OCI-LY7 (cell line): Measurements from ENCODE around the gene KIFBP. TPM values are rescaled to one million over a fixed set of nuclear protein-coding genes. Genes with fewer than 3 reads are reported as not detected.

ENCODE experiments used
- BruUV-seq: library from RNA; stranded (reverse); fragments of 400-500 nt; replicated peaks from 2 replicates; lab custom pipeline; 2021; lab: Mats Ljungman, UMichigan
- CTCF ChIA-PET: fragments of 300-600 bp; sonication (Branson Sonifier 250); formaldehyde crosslinking; loops from one replicate; lab custom pipeline; 2022; ENCODE audit warnings: antibody characterized with exemption; ENCODE audit not compliant: unreplicated experiment; lab: Charles Lee
- POLR2A ChIA-PET: fragments of 300-600 bp; sonication (Branson Sonifier 250); formaldehyde crosslinking; loops from one replicate; lab custom pipeline; 2022; ENCODE audit warnings: antibody characterized with exemption; lab: Charles Lee
- DNase-seq: peaks from one replicate; pipeline ENCODE4 v3.0.0-alpha.2; 2015; ENCODE audit warnings: low spot score
- H2AFZ ChIP-seq: fragments of 200-600 bp; sonication (generic), shearing (Covaris generic); 2 replicates; pipeline ENCODE4 v1.6.1; 2014; ENCODE audit warnings: mild to moderate bottlenecking, antibody characterized with exemption, low read length, moderate library complexity
- H3K27ac ChIP-seq: fragments of 200-600 bp; sonication (generic); 2 replicates; pipeline ENCODE4 v1.5.1; 2014; ENCODE audit warnings: mixed run types, low read depth, mild to moderate bottlenecking, moderate library complexity, low read length, inconsistent platforms; ENCODE audit not compliant: poor library complexity, severe bottlenecking
- H3K36me3 ChIP-seq: fragments of 200-600 bp; sonication (generic); 2 replicates; pipeline ENCODE4 v1.6.1; 2014; ENCODE audit warnings: mild to moderate bottlenecking, antibody characterized with exemption, low read length, moderate library complexity, mixed read lengths; ENCODE audit not compliant: insufficient read depth
- H3K4me1 ChIP-seq: fragments of 200-600 bp; sonication (generic); 2 replicates; pipeline ENCODE4 v1.5.1; 2014; ENCODE audit warnings: mild to moderate bottlenecking, low read length; ENCODE audit not compliant: insufficient read depth, poor library complexity, severe bottlenecking
- H3K4me2 ChIP-seq: fragments of 200-600 bp; sonication (generic); 2 replicates; pipeline ENCODE4 v1.6.1; 2014; ENCODE audit warnings: mild to moderate bottlenecking, low read length
- H3K4me3 ChIP-seq: fragments of 200-600 bp; sonication (generic); 2 replicates; pipeline ENCODE4 v1.5.1; 2014; ENCODE audit warnings: mild to moderate bottlenecking, low read depth, low read length; ENCODE audit not compliant: poor library complexity, severe bottlenecking
- H3K79me2 ChIP-seq: fragments of 200-600 bp; sonication (generic); 2 replicates; pipeline ENCODE4 v1.6.1; 2016; ENCODE audit warnings: low read depth, mild to moderate bottlenecking, low read length, moderate library complexity, mixed read lengths; ENCODE audit not compliant: insufficient read depth
- H3K9me2 ChIP-seq: fragments of 200-600 bp; sonication (generic); 2 replicates; pipeline ENCODE4 v1.6.1; 2016; ENCODE audit warnings: mild to moderate bottlenecking, low read length, mixed read lengths; ENCODE audit not compliant: insufficient read depth
- H3K9me3 ChIP-seq: fragments of 200-600 bp; sonication (generic); 2 replicates; pipeline ENCODE4 v1.6.1; 2014; ENCODE audit warnings: mild to moderate bottlenecking, mixed run types, low read length, mixed read lengths
- H4K20me1 ChIP-seq: fragments of 200-600 bp; sonication (generic); 2 replicates; pipeline ENCODE4 v1.6.1; 2014; ENCODE audit warnings: mild to moderate bottlenecking, antibody characterized with exemption, low read length, moderate library complexity, mixed read lengths; ENCODE audit not compliant: insufficient read depth
- EZH2phosphoT487 ChIP-seq: fragments of 200-600 bp; sonication (generic); IDR thresholded peaks from 2 replicates; pipeline ENCODE4 v1.6.1; 2018; ENCODE audit warnings: low read depth, borderline replicate concordance, mild to moderate bottlenecking, mixed run types, antibody characterized with exemption, low read length, moderate library complexity, mixed read lengths
- intact Hi-C: fragments of 100-400 bp; cut with micrococcal nuclease; formaldehyde crosslinking; loops from one replicate; pipeline ENCODE4 v1.10.0; 2022; ENCODE audit not compliant: unreplicated experiment
- total RNA-seq, 2 experiments: library from RNA; depleted of rRNA in 1 of 2; stranded (reverse); fragments of >200 nt in 1 of 2; shearing (Covaris generic) in 1 of 2; gene quantifications; 2 replicates each; pipeline ENCODE4 v1.2.3, GENCODE V29; 2014 to 2022
- TF ChIP-seq, protein P1 (sequence below): fragments of 200-600 bp; sonication (generic); conservative IDR thresholded peaks from 2 replicates; pipeline ENCODE4 v1.5.1; 2014; ENCODE audit warnings: mild to moderate bottlenecking, antibody characterized with exemption, low read length, moderate library complexity, mixed read lengths

KIFBP gene
- total RNA-seq, 2 experiments from 2014 or later, result 5.4 to 11.9 TPM

DNA sequence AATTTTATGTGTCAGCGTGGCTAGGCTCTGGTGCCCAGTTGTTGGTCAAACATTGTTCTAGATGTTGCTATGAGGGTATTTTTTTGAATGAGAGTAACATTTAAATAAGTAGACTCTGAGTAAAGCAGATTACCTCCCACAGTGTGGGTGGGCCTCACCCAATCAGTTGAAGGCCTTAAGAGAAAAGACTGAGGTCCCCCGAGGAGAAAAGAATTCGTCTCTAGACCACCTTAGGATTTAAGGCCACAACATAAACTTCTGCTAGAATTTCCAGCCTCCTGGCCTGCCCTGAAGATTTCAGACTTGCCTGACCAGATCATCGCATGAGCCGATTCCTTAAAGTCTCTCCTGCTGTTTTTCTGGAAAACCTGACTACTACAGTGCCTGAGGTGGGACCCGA, 54.2 kb downstream of the KIFBP start:
- Histone ChIP-seq H3K9me3 (no peaks in the 10 kb centered on the region), H2AFZ (no peak overlapping the region), H3K79me2 (no peaks in the 10 kb centered on the region), H3K4me2 (no peak overlapping the region), H3K27ac (no peak overlapping the region), H3K4me1 (peaks cover 12% of the 10 kb centered on the region), H3K9me2 (no peaks in the 10 kb centered on the region), H3K4me3 (no peak overlapping the region), H3K36me3 (no peaks in the 10 kb centered on the region), H4K20me1 (no peaks in the 10 kb centered on the region)
- TF ChIP-seq, protein P1, sequence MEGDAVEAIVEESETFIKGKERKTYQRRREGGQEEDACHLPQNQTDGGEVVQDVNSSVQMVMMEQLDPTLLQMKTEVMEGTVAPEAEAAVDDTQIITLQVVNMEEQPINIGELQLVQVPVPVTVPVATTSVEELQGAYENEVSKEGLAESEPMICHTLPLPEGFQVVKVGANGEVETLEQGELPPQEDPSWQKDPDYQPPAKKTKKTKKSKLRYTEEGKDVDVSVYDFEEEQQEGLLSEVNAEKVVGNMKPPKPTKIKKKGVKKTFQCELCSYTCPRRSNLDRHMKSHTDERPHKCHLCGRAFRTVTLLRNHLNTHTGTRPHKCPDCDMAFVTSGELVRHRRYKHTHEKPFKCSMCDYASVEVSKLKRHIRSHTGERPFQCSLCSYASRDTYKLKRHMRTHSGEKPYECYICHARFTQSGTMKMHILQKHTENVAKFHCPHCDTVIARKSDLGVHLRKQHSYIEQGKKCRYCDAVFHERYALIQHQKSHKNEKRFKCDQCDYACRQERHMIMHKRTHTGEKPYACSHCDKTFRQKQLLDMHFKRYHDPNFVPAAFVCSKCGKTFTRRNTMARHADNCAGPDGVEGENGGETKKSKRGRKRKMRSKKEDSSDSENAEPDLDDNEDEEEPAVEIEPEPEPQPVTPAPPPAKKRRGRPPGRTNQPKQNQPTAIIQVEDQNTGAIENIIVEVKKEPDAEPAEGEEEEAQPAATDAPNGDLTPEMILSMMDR, result no peak
- TF ChIP-seq EZH2phosphoT487, result no peak
- DNase-seq, result no peak
- ChIA-PET CTCF (no interaction called here), POLR2A (no interaction called here)
- intact Hi-C loops, result no loop called here
- no TSS peak for BruUV-seq

DNA sequence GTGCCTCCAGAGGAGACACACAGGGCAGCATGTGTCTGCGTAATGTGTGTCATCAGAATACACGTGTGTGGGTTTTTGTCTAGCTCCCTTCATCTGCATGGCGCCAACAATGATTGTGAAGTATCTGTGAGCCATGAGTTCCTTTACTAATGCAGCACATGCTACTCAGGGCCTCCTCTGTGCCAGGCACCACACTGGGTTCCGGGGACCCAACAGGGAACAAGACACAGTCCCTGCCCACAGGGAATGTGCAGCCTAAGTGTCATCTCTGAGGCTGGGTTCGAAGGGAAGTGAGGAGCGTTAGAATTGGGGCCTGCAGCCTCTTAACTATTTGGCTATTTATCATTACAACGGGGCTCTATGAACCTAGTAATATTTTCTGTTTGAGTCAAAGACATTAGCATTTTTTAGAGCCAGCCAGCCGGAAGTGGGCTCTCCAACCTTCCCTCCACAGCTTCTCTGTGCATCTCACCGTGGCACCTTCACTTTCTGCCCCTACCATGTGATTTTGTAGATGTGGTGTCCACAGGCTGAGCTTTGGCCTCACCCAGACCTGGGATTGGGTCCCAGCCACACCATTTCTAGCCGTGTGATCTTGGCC, 55.4 kb downstream of the KIFBP start:
- BruUV-seq, result no TSS peak
- Histone ChIP-seq H3K4me2 (peak overlapping the region; percentile 22; the same call in 1 of the 2 replicates), H3K9me2 (no peaks in the 10 kb centered on the region), H4K20me1 (no peaks in the 10 kb centered on the region), H3K36me3 (no peaks in the 10 kb centered on the region), H3K79me2 (no peaks in the 10 kb centered on the region), H3K4me1 (peaks cover 12% of the 10 kb centered on the region), H3K27ac (no peak overlapping the region), H3K9me3 (no peaks in the 10 kb centered on the region), H3K4me3 (no peak overlapping the region), H2AFZ (peak overlapping the region; percentile 98)
- DNase-seq, result peak; percentile 36
- ChIA-PET CTCF (interaction anchor here (1.0 kb wide), 1 partner anchor 18 kb away, joined by 3 read pairs; no protein-coding TSS in a partner anchor), POLR2A (interaction anchor here (0.6 to 1.2 kb wide), 3 partner anchors 12 to 161 kb away, joined by 3 to 4 read pairs (median 3); no protein-coding TSS in a partner anchor)
- intact Hi-C loops, result no loop called here
- TF ChIP-seq EZH2phosphoT487, result no peak
- TF ChIP-seq, protein P1, result no peak

DNA sequence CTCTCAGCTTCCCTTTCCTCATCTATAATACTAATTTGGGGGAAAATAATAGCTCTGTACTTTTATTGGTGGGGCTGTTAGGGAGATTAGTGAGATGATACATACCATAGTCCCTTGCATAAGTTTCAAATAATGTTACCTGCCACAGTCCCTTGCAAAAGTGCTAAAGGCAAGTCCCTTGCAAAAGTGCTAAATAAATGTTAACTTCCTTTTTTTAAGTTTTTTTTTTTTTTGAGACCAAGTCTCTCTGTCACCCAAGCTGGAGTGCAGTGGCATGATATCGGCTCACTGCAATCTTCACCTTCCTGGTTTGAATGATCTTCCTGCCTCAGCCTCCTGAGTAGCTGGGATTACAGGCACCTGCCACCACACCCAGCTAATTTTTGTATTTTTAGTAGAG, 55.9 kb downstream of the KIFBP start:
- H3K4me1 ChIP-seq, result peaks cover 12% of the 10 kb centered on the region
- intact Hi-C loops, result no loop called here
- peak overlapping the region; percentile 98 for H2AFZ ChIP-seq
- H3K79me2 ChIP-seq, result no peaks in the 10 kb centered on the region
- no peak overlapping the region for H3K4me3 ChIP-seq
- no peaks in the 10 kb centered on the region for H3K36me3 ChIP-seq
- no peak overlapping the region for H3K27ac ChIP-seq
- no TSS peak for BruUV-seq
- H4K20me1 ChIP-seq, result no peaks in the 10 kb centered on the region
- TF ChIP-seq, protein P1, result no peak
- TF ChIP-seq EZH2phosphoT487, result no peak
- DNase-seq, result no peak
- ChIA-PET POLR2A (interaction anchor here (0.5 to 1.2 kb wide), 4 partner anchors 9 to 160 kb away, joined by 3 to 4 read pairs (median 3); no protein-coding TSS in a partner anchor), CTCF (interaction anchor here (1.0 kb wide), 1 partner anchor 18 kb away, joined by 3 read pairs; no protein-coding TSS in a partner anchor)
- H3K9me2 ChIP-seq, result no peaks in the 10 kb centered on the region
- H3K9me3 ChIP-seq, result no peaks in the 10 kb centered on the region
- H3K4me2 ChIP-seq, result peak overlapping the region; percentile 22; the same call in 1 of the 2 replicates
